Naive B cell (primary cell): ENCODE measurements around the gene CEP76. TPM values are rescaled to one million over a fixed set of nuclear protein-coding genes. Genes with fewer than 3 reads are reported as not detected.
A peak's percentile ranks its signal among the peaks of the same experiment; 100 is the strongest.

ENCODE experiments used
- ATAC-seq, 2 donors: fragments of 150-1000 bp; cut with Tn5 transposase; 2 replicates each; pipeline ENCODE4 v1.10.0; 2021; ENCODE audit warnings: low read depth in 2 of 2, mild to moderate bottlenecking in 2 of 2, moderate library complexity in 2 of 2
- DNase-seq: peaks from one replicate; pipeline ENCODE4 v3.0.0; 2022
- H3K27ac Mint-ChIP-seq, 6 donors: one replicate each; pipeline ENCODE4 v1.8.0; 2020 to 2022; ENCODE audit warnings: mild to moderate bottlenecking in 6 of 6, mixed read lengths in 6 of 6, moderate library complexity in 5 of 6, inconsistent platforms in 2 of 6
- H3K27me3 Mint-ChIP-seq, 3 donors: one replicate each; pipeline ENCODE4 v1.8.0; 2021 to 2022; ENCODE audit warnings: mixed read lengths in 3 of 3, mild to moderate bottlenecking in 1 of 3
- H3K36me3 Mint-ChIP-seq, 2 donors: one replicate each; pipeline ENCODE4 v1.8.0; 2020 to 2022; ENCODE audit warnings: mixed read lengths in 2 of 2, inconsistent platforms in 1 of 2, mild to moderate bottlenecking in 1 of 2
- H3K4me1 Mint-ChIP-seq, 3 donors: one replicate each; pipeline ENCODE4 v1.8.0; 2020 to 2022; ENCODE audit warnings: mixed read lengths in 3 of 3, inconsistent platforms in 1 of 3, mild to moderate bottlenecking in 1 of 3, moderate library complexity in 1 of 3
- H3K4me3 Mint-ChIP-seq, 8 donors: one replicate each; pipeline ENCODE4 v1.8.0; 2020 to 2022; ENCODE audit warnings: mild to moderate bottlenecking in 8 of 8, mixed read lengths in 8 of 8, moderate library complexity in 8 of 8, inconsistent platforms in 2 of 8
- H3K9me3 Mint-ChIP-seq, 7 donors: one replicate each; pipeline ENCODE4 v1.8.0; 2020 to 2022; ENCODE audit warnings: mixed read lengths in 7 of 7, mild to moderate bottlenecking in 5 of 7, inconsistent platforms in 2 of 7, moderate library complexity in 1 of 7
- polyA plus RNA-seq, 6 donors: library from polyadenylated mRNA; unstranded; fragments of 300-500 nt; fragmentation: Illumina TruSeq; gene quantifications; one replicate each; pipeline ENCODE4 v1.2.3, GENCODE V29; 2021; ENCODE audit warnings: low read depth in 6 of 6

CEP76 gene
- polyA plus RNA-seq, 6 donors from 2014 or later = 5.8 to 7.5 (median 6.8) TPM

DNA sequence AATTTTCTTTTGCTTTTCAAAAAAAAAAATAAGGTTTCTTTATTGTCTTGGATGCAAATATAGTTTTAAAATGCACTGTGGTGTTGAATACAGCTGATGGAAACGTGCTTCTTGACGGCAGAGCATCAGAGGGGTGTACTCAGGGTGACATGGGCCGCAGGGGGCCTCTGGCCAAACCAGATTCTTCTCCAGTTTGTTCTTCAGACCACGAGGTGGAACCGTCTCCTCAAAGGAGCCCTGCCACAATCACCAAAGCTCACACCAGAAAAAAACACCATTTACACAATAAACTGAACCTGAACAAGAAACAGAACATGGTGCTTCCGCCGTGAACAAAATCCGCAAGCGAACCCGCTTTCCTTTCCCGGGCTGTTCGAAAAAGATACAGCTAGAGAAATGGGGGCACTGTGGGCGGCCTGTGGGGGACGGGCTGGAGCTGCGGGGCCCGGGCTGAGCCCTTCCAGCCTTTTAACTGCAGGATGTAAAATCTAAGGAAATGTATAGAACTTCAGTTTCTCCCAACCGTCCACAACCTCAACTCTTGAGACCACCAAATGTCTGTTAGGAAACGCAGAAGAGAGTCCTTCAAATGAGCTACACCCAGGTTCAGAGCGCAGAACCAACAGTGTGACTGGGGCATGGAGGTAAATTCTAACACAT is 34.9 kb upstream of the CEP76 start:
- ATAC-seq (no peak), DNase-seq (no peak)
- Mint-ChIP-seq H3K4me1 (no peaks in the 10 kb centered on the region), H3K27me3 (no peaks in the 10 kb centered on the region), H3K36me3 (no peaks in the 10 kb centered on the region), H3K4me3 (no peak overlapping the region), H3K9me3 (no peaks in the 10 kb centered on the region), H3K27ac (peak overlapping the region in 1 of 6 donors; percentile 17)

DNA sequence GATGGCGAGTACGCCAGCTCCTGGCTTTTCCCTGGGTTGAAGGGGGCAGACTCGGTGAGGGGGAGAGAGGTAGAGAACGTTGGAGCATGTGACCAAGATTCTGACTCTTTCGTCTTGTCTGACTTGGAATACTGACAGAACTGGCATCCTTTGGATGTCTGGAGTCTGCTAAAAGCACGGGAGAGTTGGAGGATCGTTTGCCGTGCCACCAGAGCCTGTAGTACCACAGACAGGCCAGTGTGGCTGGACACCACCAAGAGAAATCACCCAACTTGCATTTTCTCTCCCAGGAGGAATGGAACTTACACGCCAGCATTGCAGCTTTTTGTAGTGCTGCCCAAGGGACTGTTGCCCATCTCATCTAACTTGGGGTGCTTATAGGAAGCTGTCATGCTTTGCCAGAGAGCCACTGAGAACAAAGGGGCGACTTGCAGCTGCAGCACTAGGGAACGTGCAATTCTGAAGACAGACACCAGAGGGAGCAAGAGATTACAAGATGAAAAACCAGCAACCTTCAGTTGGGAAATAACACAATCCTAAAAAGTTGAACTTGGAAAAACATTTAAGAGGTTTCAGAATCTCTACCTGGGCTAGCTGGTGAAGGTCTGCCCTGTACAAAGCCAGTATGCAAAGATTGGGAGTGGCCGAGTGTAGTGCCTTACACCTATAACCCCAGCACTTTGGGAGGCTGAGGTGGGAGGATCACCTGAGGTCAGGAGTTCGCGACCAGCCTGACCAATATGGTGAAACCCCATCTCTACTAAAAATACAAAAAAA is 24.4 kb upstream of the CEP76 start:
- peaks cover 4 to 12% of the 10 kb centered on the region in 2 donors for H3K36me3 Mint-ChIP-seq
- no peaks in the 10 kb centered on the region for H3K27me3 Mint-ChIP-seq

DNA sequence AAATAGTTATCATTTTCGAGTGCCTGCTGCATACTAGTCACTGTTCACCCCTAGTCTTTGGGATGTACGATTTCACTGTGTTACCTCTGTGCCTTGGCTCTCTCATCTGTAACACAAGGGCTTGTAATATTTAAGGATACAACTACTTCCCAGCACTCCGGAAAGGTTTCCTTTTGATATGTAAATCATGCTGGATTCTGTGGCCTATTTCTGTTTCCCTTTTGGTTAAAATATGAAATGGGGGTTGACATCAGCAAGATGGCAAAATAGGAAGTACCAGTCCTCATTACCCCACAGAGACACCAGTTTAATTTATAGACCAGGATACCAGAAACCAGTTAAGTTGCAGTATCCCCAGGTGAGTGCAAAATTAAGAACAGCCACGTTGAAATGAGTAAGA is 23.8 kb upstream of the CEP76 start:
- Mint-ChIP-seq H3K27ac (no peak overlapping the region), H3K36me3 (peaks cover 8 to 12% of the 10 kb centered on the region in 2 donors), H3K27me3 (no peaks in the 10 kb centered on the region), H3K9me3 (no peaks in the 10 kb centered on the region), H3K4me1 (peaks cover 0 to 2% (median 0%) of the 10 kb centered on the region in 3 donors), H3K4me3 (peak overlapping the region in 2 of 8 donors; percentile 16 to 47)
- DNase-seq (no peak), ATAC-seq (no peak)

More for the DNA sequence above, 24.4 kb upstream of the CEP76 start:
- DNase-seq = peak; percentile 55
- H3K4me3 Mint-ChIP-seq = peak overlapping the region in 2 of 8 donors; percentile 16 to 47
- peak; percentile 43 to 58 for ATAC-seq
- no peaks in the 10 kb centered on the region for H3K9me3 Mint-ChIP-seq
- H3K27ac Mint-ChIP-seq = no peak overlapping the region
- peaks cover 0 to 2% (median 0%) of the 10 kb centered on the region in 3 donors for H3K4me1 Mint-ChIP-seq

GRCh38 chr18:12722731-12723130 is 20.2 kb upstream of the CEP76 start:
- ATAC-seq = no peak
- H3K4me1 Mint-ChIP-seq = peaks cover 0 to 2% (median 0%) of the 10 kb centered on the region in 3 donors
- no peaks in the 10 kb centered on the region for H3K9me3 Mint-ChIP-seq
- no peaks in the 10 kb centered on the region for H3K27me3 Mint-ChIP-seq
- no peak for DNase-seq
- no peak overlapping the region for H3K27ac Mint-ChIP-seq
- peaks cover 12 to 17% of the 10 kb centered on the region in 2 donors for H3K36me3 Mint-ChIP-seq
- H3K4me3 Mint-ChIP-seq = no peak overlapping the region

DNA sequence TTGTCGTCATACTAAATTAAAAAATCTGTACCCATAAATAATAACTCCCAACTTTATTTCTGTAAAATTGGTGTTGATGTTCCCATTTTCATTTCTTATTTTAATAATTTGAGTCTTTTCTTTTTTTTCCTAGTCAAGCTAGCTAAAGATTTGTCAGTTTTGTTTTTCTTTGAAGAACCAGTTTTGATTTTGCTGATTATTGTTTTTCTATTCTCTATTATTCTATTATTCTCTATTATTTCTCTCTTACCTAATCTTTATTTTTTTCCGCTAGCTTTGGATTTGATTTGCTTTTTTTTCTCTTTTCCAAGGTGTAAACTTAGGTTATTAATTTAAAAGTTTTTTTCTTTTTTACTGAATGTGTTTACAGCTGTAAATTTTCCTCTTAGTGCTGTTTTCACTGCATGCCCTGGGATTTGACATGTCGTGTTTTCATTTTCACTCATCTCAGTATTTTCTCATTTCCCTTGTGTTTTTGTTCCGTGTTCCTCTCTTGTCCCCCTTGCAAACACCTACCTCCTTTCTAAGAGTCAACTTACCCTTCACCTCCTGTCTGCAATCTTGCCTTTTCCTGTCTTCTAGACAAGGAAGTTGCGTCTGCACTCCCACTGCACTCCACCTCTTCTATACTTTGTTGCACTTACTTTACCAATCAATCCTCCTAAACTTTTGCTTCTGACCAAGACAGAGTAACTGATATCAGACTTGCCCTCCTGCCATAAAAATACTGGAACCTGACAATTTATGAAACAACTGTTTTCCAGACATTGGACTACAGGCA is 19.2 kb upstream of the CEP76 start:
- H3K27me3 Mint-ChIP-seq = no peaks in the 10 kb centered on the region
- peak overlapping the region in 3 of 6 donors; percentile 20 to 94 (median 26) for H3K27ac Mint-ChIP-seq
- H3K4me1 Mint-ChIP-seq = peaks cover 2 to 5% (median 4%) of the 10 kb centered on the region in 3 donors
- DNase-seq (no peak), ATAC-seq (no peak)
- H3K4me3 Mint-ChIP-seq = no peak overlapping the region
- peaks cover 12 to 24% of the 10 kb centered on the region in 2 donors for H3K36me3 Mint-ChIP-seq
- no peaks in the 10 kb centered on the region for H3K9me3 Mint-ChIP-seq

DNA sequence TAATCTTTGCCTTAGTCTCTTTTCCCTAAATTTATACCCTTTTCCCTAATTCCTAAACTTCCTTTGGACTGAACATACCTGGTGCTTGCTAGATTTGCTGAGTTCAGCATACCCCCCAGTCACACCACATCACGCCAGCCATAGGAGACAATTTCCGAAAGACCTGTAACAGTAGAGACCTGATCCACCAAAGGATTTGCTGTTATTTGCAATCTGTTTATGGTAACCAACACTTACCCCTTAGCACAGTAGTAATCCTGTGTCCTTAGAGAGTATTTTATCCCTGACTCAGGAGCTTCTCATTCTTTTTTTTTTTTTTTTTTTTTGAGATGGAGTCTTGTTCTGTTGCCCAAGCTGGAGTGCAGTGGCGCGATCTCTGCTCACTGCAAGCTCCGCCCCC is 8.9 kb upstream of the CEP76 start:
- H3K4me3 Mint-ChIP-seq = no peak overlapping the region
- no peaks in the 10 kb centered on the region for H3K27me3 Mint-ChIP-seq
- ATAC-seq = no peak
- H3K36me3 Mint-ChIP-seq = peaks cover 0 to 15% of the 10 kb centered on the region in 2 donors
- no peak overlapping the region for H3K27ac Mint-ChIP-seq
- no peak for DNase-seq
- peaks cover 0 to 4% (median 0%) of the 10 kb centered on the region in 3 donors for H3K4me1 Mint-ChIP-seq
- H3K9me3 Mint-ChIP-seq = no peaks in the 10 kb centered on the region

- Mint-ChIP-seq H3K4me3 (peak overlapping the region; percentile 90 to 100 (median 96)), H3K36me3 (peaks cover 4 to 7% of the 10 kb centered on the region in 2 donors), H3K27ac (peak overlapping the region; percentile 99 to 100 (median 100)), H3K9me3 (no peaks in the 10 kb centered on the region), H3K4me1 (peaks cover 37 to 45% (median 44%) of the 10 kb centered on the region in 3 donors), H3K27me3 (no peaks in the 10 kb centered on the region)
- no peak for ATAC-seq
- DNase-seq = no peak
These were observed 1.1 kb upstream of the CEP76 start for GRCh38 chr18:12703664-12704063.

- no peak for DNase-seq
- peak; percentile 44 to 54 for ATAC-seq
- Mint-ChIP-seq H3K4me3 (peak overlapping the region; percentile 90 to 100 (median 96)), H3K36me3 (peaks cover 7 to 8% of the 10 kb centered on the region in 2 donors), H3K27ac (peak overlapping the region; percentile 99 to 100 (median 100)), H3K27me3 (no peaks in the 10 kb centered on the region), H3K9me3 (no peaks in the 10 kb centered on the region), H3K4me1 (peaks cover 37 to 45% (median 44%) of the 10 kb centered on the region in 3 donors)
These were observed 609 bp upstream of the CEP76 start for GRCh38 chr18:12703096-12703567.

GRCh38 chr18:12701161-12701560 is 1.4 kb downstream of the CEP76 start:
- ATAC-seq (no peak), DNase-seq (no peak)

DNA sequence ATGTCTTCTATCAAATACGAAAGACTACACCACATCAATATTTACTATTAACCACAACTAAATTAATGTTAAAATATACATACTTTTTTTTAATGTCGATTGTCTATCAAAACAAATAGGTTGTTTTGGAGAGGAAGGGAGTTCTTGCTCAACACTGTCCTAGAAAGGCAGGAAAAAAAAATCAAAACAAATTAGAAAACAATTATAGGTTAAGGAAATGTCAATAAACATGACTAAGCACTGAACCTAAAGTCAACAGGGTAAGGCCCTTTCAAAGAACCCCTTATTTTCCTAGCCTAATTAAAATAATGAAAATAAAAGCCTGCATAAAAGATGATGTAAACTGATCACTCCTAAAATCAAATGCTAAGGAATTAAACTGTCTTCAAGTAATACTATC is 2.8 kb downstream of the CEP76 start:
- Mint-ChIP-seq H3K4me1 (peaks cover 29 to 34% (median 33%) of the 10 kb centered on the region in 3 donors), H3K27ac (no peak overlapping the region), H3K36me3 (peaks cover 0 to 8% of the 10 kb centered on the region in 2 donors), H3K9me3 (no peaks in the 10 kb centered on the region), H3K27me3 (no peaks in the 10 kb centered on the region), H3K4me3 (peak overlapping the region in 1 of 8 donors; percentile 100)
- DNase-seq (no peak), ATAC-seq (no peak)

More at GRCh38 chr18:12701161-12701560, 1.4 kb downstream of the CEP76 start:
- Mint-ChIP-seq H3K4me1 (peaks cover 37 to 45% (median 42%) of the 10 kb centered on the region in 3 donors), H3K27ac (peak overlapping the region in 2 of 6 donors; percentile 100), H3K9me3 (no peaks in the 10 kb centered on the region), H3K27me3 (no peaks in the 10 kb centered on the region), H3K4me3 (peak overlapping the region; percentile 90 to 100 (median 96)), H3K36me3 (peaks cover 0 to 8% of the 10 kb centered on the region in 2 donors)

DNA sequence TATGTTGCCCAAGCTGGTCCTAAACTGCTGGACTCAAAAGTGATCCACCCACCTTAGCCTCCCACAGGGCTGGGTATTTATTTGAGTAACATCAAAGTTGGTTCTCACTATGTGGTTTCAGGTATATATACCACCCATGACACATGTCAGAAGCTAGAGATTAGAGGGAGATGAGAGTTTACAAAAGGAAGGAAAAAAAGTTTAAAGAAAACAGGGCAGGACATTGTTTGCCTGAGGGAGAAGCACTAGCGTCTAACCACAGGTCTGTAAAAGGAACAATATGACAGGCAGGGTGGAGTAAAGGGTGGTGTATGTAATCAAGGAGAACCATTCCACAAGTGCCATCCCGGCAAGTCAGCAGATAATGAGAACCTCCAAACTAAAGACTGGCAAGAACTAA is 8.5 kb downstream of the CEP76 start:
- DNase-seq (no peak), ATAC-seq (no peak)
- peaks cover 0 to 8% (median 6%) of the 10 kb centered on the region in 3 donors for H3K4me1 Mint-ChIP-seq
- H3K36me3 Mint-ChIP-seq = peaks cover 6 to 13% of the 10 kb centered on the region in 2 donors
- H3K4me3 Mint-ChIP-seq = no peak overlapping the region
- no peaks in the 10 kb centered on the region for H3K9me3 Mint-ChIP-seq
- no peak overlapping the region for H3K27ac Mint-ChIP-seq
- no peaks in the 10 kb centered on the region for H3K27me3 Mint-ChIP-seq

GRCh38 chr18:12692206-12692605 is 10.3 kb downstream of the CEP76 start:
- H3K4me1 Mint-ChIP-seq = peaks cover 0 to 8% (median 6%) of the 10 kb centered on the region in 3 donors
- ATAC-seq (no peak), DNase-seq (no peak)
- peak overlapping the region in 1 of 8 donors; percentile 33 for H3K4me3 Mint-ChIP-seq
- H3K36me3 Mint-ChIP-seq = peaks cover 6% of the 10 kb centered on the region in 2 donors
- H3K9me3 Mint-ChIP-seq = no peaks in the 10 kb centered on the region
- no peaks in the 10 kb centered on the region for H3K27me3 Mint-ChIP-seq
- H3K27ac Mint-ChIP-seq = peak overlapping the region in 1 of 6 donors; percentile 75

DNA sequence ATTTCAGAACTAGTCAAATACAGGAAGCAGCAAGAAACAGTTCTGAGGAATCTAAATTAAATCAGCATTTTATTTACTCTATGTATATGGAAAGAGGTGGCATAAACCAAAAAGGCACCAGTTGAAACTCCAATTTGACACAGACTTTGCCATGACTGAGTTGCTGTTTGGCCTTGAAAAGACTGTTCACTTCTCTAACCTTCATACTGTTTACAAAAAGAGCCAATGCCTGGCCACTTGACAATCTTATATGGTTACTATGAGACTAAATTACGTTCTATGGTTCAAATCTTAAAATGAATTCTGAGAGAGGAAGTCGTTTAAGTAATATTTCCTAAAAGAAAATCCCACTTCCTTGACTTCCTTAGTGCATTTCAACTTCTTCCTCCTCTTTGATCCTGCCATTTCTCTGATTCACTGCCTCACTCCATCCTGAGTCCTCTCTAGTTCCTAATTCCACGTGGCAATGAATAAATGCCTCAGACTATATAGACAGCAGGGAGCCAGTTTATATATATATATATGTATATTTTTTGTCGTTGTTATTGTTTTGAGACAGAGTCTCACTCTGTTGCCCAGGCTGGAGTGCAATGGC is 13.2 kb downstream of the CEP76 start:
- ATAC-seq = no peak
- Mint-ChIP-seq H3K4me1 (peaks cover 0 to 8% (median 6%) of the 10 kb centered on the region in 3 donors), H3K27me3 (no peaks in the 10 kb centered on the region), H3K4me3 (no peak overlapping the region), H3K27ac (no peak overlapping the region), H3K36me3 (peaks cover 6% of the 10 kb centered on the region in 2 donors), H3K9me3 (no peaks in the 10 kb centered on the region)
- no peak for DNase-seq
